Common myeloid progenitor, CD34-positive (primary cell): ENCODE measurements around the gene TTC33.

Source experiments
- CTCF ChIA-PET: fragments of 350-600 bp; sonication (Branson Sonifier 250); formaldehyde crosslinking; loops from one replicate; lab custom pipeline; 2021; ENCODE audit warnings: antibody characterized with exemption; lab: Charles Lee
- POLR2A ChIA-PET: fragments of 350-600 bp; sonication (Branson Sonifier 250); formaldehyde crosslinking; loops from one replicate; lab custom pipeline; 2021; ENCODE audit warnings: antibody characterized with exemption; lab: Charles Lee
- DNase-seq, 3 donors: peaks; one replicate each; pipeline versions ENCODE4 v3.0.0 to v3.0.0-alpha.2; 2013
- H3K27ac ChIP-seq, 2 experiments: 1 replicate in 1 of 2; 2 replicates in 1 of 2; pipeline ENCODE4 v1.7.0; 2013; ENCODE audit warnings: inconsistent platforms in 2 of 2, low read length in 2 of 2, mild to moderate bottlenecking in 2 of 2, low read depth in 1 of 2, moderate library complexity in 1 of 2; ENCODE audit not compliant: severe bottlenecking in 2 of 2, insufficient read depth in 1 of 2, poor library complexity in 1 of 2
- H3K27me3 ChIP-seq, 5 experiments: replicated peaks in 2 of 5; 1 replicate in 3 of 5; 2 replicates in 2 of 5; pipeline versions ENCODE4 v1.6.1 to v1.7.0; 2013; ENCODE audit warnings: low read length in 4 of 5, mild to moderate bottlenecking in 2 of 5, moderate library complexity in 2 of 5, inconsistent platforms in 1 of 5; ENCODE audit not compliant: insufficient read depth in 5 of 5, control insufficient read depth in 4 of 5
- H3K36me3 ChIP-seq, 4 experiments: 1 replicate in 2 of 4; 2 replicates in 2 of 4; pipeline versions ENCODE4 v1.6.1 to v1.7.0; 2013; ENCODE audit warnings: low read length in 3 of 4, control low read depth in 1 of 4, mild to moderate bottlenecking in 1 of 4; ENCODE audit not compliant: control insufficient read depth in 4 of 4, insufficient read depth in 4 of 4
- H3K4me1 ChIP-seq, 4 experiments: 1 replicate in 3 of 4; 2 replicates in 1 of 4; pipeline versions ENCODE4 v1.6.1 to v1.7.1; 2013; ENCODE audit warnings: low read length in 3 of 4, mild to moderate bottlenecking in 3 of 4, control low read depth in 1 of 4, inconsistent platforms in 1 of 4, moderate library complexity in 1 of 4; ENCODE audit not compliant: control insufficient read depth in 4 of 4, insufficient read depth in 4 of 4; ENCODE audit errors: control extremely low read depth in 1 of 4
- H3K4me3 ChIP-seq, 7 experiments: 1 replicate in 4 of 7; 2 replicates in 3 of 7; pipeline versions ENCODE4 v1.5.1 to v1.7.0; 2013; ENCODE audit warnings: mild to moderate bottlenecking in 7 of 7, low read length in 6 of 7, moderate library complexity in 6 of 7, inconsistent platforms in 2 of 7, low read depth in 2 of 7, control low read depth in 1 of 7; ENCODE audit not compliant: insufficient read depth in 4 of 7, control insufficient read depth in 1 of 7; ENCODE audit errors: extremely low read depth in 1 of 7
- H3K9me3 ChIP-seq, 5 experiments: 1 replicate in 4 of 5; 2 replicates in 1 of 5; pipeline versions ENCODE4 v1.6.1 to v1.7.1; 2013; ENCODE audit warnings: low read length in 4 of 5, mild to moderate bottlenecking in 2 of 5, inconsistent platforms in 1 of 5, low read depth in 1 of 5, moderate library complexity in 1 of 5; ENCODE audit not compliant: control insufficient read depth in 4 of 5, insufficient read depth in 2 of 5; ENCODE audit errors: control extremely low read depth in 1 of 5
- WGBS: methylation state at CpG from one replicate; pipeline ENCODE4 v1.1.5; 2013; ENCODE audit not compliant: insufficient coverage; 5-methylcytosine and 5-hydroxymethylcytosine counted together

The TTC33 gene

DNA sequence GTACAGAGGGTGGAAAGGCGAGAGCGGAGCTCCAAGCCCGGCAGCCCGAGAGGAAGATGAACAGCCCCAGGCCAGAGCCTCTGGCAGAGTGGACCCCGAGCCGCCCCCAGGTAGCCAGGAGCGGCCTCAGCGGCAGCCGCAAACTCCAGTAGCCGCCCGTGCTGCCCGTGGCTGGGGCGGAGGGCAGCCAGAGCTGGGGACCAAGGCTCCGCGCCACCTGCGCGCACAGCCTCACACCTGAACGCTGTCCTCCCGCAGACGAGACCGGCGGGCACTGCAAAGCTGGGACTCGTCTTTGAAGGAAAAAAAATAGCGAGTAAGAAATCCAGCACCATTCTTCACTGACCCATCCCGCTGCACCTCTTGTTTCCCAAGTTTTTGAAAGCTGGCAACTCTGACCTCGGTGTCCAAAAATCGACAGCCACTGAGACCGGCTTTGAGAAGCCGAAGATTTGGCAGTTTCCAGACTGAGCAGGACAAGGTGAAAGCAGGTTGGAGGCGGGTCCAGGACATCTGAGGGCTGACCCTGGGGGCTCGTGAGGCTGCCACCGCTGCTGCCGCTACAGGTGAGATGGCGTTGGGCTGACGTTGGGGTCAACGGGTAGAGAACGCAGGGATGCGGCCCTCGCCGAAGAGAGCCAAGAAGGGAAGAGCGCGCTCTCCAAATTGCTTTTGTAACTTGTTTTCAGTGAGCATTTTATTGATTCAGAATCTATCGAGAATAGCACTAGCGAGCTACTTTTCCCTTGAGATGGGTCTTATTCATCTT, 75.7 kb downstream of the TTC33 start, which contains the start of gene PTGER4:
Gene PTGER4, plus strand, starts transcription at position 3 of the 769 bp plus-strand sequence. CDS start 1,079 bp downstream, outside the sequence.
- DNase-seq = peak in 2 of 3 donors; percentile 26 to 53
- no peaks in the 10 kb centered on the region for H3K9me3 ChIP-seq
- no peaks in the 10 kb centered on the region for H3K27me3 ChIP-seq
- WGBS = 0% methylated on average over 39 of the region's 44 CpGs
- peaks cover 41 to 78% (median 58%) of the 10 kb centered on the region in 4 experiments for H3K4me1 ChIP-seq
- H3K36me3 ChIP-seq = peaks cover 0 to 12% (median under 1%) of the 10 kb centered on the region in 4 experiments
- H3K27ac ChIP-seq = peak within 1 kb of the TSS; percentile 64 to 88
- CTCF ChIA-PET = interaction anchor here (0.7 to 1.9 kb wide), 9 partner anchors 11 to 316 kb away, joined by 3 to 6 read pairs (median 3); no protein-coding TSS in a partner anchor
- peak within 1 kb of the TSS; percentile 84 to 96 (median 90) for H3K4me3 ChIP-seq
- POLR2A ChIA-PET = interaction anchor here (0.6 to 2.7 kb wide), 5 partner anchors 52 to 295 kb away, joined by 3 to 10 read pairs (median 3); no protein-coding TSS in a partner anchor

DNA sequence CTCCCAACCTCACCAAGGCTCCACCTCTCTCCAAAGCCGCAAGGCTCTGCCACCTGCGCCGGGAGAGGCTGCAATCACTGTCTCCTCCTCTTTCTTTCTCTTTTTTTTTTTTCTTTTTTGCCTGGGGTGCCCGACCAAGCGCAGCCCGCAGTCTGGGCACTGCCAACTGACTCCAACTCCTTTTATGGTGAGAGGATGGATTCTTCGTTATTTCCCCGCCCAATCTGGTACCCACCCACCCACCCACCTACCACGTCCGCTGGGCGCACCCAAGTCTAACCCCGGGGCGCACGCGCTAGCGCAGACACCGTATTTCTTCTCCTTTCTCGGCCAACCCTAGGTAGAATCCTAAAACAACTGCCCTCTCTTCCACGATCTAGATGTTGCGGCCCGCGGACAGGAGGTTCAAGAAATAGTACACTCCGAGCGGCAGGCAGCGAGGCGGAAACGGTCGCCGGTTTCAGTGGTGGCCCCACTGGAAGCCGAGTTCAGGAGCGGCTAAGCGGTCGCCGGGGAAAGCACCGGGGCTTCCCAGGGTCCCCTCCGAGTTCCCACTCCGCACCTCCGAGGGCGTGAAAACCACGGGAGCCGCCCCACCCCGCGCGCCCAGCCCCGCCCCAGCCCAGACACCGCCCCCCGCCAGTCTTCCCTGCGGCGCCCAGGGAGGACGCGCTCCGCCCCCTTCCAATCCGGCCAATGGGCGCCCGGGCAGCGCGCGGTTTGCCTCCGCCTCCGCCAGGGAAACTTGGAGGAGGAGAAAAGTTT, 76.4 kb downstream of the TTC33 start:
- Histone ChIP-seq H3K4me1 (peaks cover 38 to 70% (median 55%) of the 10 kb centered on the region in 4 experiments), H3K27ac (peak overlapping the region; percentile 64 to 88), H3K36me3 (peaks cover 0 to 10% (median under 1%) of the 10 kb centered on the region in 4 experiments), H3K9me3 (no peaks in the 10 kb centered on the region), H3K4me3 (peak overlapping the region; percentile 84 to 96 (median 90)), H3K27me3 (no peaks in the 10 kb centered on the region)
- ChIA-PET CTCF (interaction anchor here (0.5 to 1.9 kb wide), 6 partner anchors 24 to 315 kb away, joined by 3 to 6 read pairs (median 3); no protein-coding TSS in a partner anchor), POLR2A (interaction anchor here (0.6 to 2.7 kb wide), 6 partner anchors 51 to 294 kb away, joined by 3 to 10 read pairs (median 4); no protein-coding TSS in a partner anchor)
- peak; percentile 90 to 96 (median 93) for DNase-seq
- WGBS = 0% methylated on average over 32 of the region's 60 CpGs

DNA sequence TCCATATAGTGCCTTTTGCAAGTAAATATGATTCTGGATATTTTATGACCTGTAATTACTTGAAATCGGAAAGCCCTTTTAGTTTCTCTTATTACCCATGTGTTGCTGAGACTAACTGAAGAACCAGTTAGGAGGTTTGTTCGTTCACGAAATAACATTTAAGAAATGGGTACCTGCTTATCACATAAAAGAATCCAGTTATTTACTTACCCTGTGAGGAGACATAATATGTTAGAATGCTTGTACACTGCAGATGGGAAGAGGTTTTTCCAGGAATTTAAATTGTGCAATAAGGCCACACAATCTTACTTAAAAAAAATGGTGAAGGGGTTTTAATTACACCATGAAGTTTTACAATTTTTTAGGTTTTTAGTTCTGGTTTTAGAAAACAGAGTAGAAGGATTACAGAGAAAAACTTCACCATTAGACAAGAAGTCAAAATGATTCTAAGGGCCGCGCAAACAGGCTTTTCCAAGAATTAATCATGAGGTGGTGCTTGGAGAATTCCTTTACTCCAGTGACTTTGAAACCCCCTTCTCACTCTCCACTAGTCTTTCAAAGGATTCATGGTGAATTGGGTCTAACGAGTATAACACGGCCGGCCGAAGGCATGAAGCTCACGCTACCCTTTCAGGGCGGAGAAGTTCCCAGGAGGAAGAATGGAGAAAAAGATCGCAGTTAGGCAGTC, 77.2 kb downstream of the TTC33 start:
- H3K9me3 ChIP-seq = no peaks in the 10 kb centered on the region
- ChIA-PET POLR2A (interaction anchor here (1.0 to 1.3 kb wide), 2 partner anchors 179 to 294 kb away, joined by 3 to 6 read pairs; no protein-coding TSS in a partner anchor), CTCF (interaction anchor here (0.5 kb wide), 1 partner anchor 312 kb away, joined by 3 read pairs; no protein-coding TSS in a partner anchor)
- H3K36me3 ChIP-seq = peaks cover 0 to 10% (median under 1%) of the 10 kb centered on the region in 4 experiments
- peaks cover 33 to 71% (median 51%) of the 10 kb centered on the region in 4 experiments for H3K4me1 ChIP-seq
- peak overlapping the region; percentile 64 to 88 for H3K27ac ChIP-seq
- peak overlapping the region; percentile 37 to 90 (median 85) for H3K4me3 ChIP-seq
- H3K27me3 ChIP-seq = no peaks in the 10 kb centered on the region
- 0% methylated on average over 7 of the region's 12 CpGs for WGBS
- DNase-seq = peak in 2 of 3 donors; percentile 52 to 65

DNA sequence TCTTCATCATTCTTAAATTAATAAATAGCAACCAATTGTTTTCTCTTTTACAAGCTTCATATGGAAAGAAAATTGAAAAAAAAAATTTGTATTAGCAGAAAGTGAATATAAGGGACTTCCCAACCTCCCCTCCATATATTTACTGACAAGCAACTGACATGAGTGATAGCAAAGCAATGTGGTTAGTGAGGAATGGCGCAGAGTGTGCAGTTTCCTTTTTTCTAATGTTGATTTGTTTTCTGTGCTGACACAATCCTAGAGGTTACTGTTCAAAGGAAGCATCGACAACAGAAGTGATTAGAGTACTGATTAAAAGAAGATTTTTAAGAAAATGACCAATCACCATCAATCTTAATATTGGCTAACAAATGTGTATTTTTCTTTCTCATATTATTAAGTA, 77.7 kb downstream of the TTC33 start:
- H3K4me3 ChIP-seq = peak overlapping the region in 5 of 7 experiments; percentile 77 to 88 (median 85)

DNA sequence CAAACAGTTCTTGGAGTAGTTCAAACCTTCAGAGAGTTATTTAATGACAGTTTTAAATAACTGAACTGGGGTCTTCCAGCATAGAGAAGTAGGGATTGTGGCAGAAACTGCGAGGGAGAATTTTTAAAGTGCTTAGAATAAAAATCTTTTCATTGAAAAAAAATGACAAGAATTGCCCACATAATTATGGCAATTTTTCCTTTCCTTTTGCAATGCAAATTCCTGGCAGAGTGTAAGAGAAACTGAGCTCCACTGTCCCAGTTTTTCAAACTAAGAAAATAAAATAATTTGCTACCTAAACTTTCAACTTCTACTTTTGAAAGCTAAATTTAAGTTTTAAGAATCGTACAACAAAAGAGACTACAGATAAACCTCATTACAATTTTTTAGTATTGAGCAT, 78.3 kb downstream of the TTC33 start:
- Histone ChIP-seq H3K27me3 (no peaks in the 10 kb centered on the region), H3K27ac (peak overlapping the region; percentile 15 to 88), H3K4me3 (peak overlapping the region in 3 of 7 experiments; percentile 4 to 85 (median 77)), H3K4me1 (peaks cover 31 to 72% (median 54%) of the 10 kb centered on the region in 4 experiments), H3K9me3 (no peaks in the 10 kb centered on the region), H3K36me3 (peaks cover 0 to 10% (median under 1%) of the 10 kb centered on the region in 4 experiments)
- no peak for DNase-seq
- POLR2A ChIA-PET = interaction anchor here (0.9 kb wide), 1 partner anchor 12 kb away, joined by 3 read pairs; no protein-coding TSS in a partner anchor
- CTCF ChIA-PET = interaction anchor here (0.8 to 1.4 kb wide), 5 partner anchors 12 to 729 kb away, joined by 3 to 5 read pairs (median 4); no protein-coding TSS in a partner anchor
- no CpG with 5 or more reads among the region's 2 CpGs for WGBS

More for the DNA sequence above, 77.7 kb downstream of the TTC33 start:
- WGBS = no CpG with 5 or more reads among the region's 2 CpGs
- ChIA-PET CTCF (interaction anchor here (0.8 to 1.4 kb wide), 5 partner anchors 11 to 729 kb away, joined by 3 to 5 read pairs (median 4); no protein-coding TSS in a partner anchor), POLR2A (interaction anchor here (0.9 kb wide), 1 partner anchor 12 kb away, joined by 3 read pairs; no protein-coding TSS in a partner anchor)
- Histone ChIP-seq H3K27ac (peak overlapping the region; percentile 15 to 88), H3K9me3 (no peaks in the 10 kb centered on the region), H3K4me1 (peaks cover 32 to 71% (median 52%) of the 10 kb centered on the region in 4 experiments), H3K27me3 (no peaks in the 10 kb centered on the region), H3K36me3 (peaks cover 0 to 10% (median under 1%) of the 10 kb centered on the region in 4 experiments)
- peak in 2 of 3 donors; percentile 81 to 85 for DNase-seq
